Heart right ventricle (tissue), 16 donors: ENCODE measurements around the gene RPA1. TPM values are rescaled to one million over a fixed set of nuclear protein-coding genes. Genes with fewer than 3 reads are reported as not detected.
A peak's percentile ranks its signal among the peaks of the same experiment; 100 is the strongest.

Experiments
- ATAC-seq, 8 donors: fragments of 200-7000 bp; cut with Tn5 transposase; one replicate each; pipeline ENCODE4 v1.9.1; 2020; ENCODE audit warnings: mild to moderate bottlenecking in 8 of 8, moderate library complexity in 8 of 8, moderate number of reproducible peaks in 1 of 8
- DNase-seq, 2 donors: peaks; one replicate each; pipeline ENCODE4 v3.0.0-alpha.2; 2020
- H3K27ac ChIP-seq, 10 donors: fragments of 200-600 bp; sonication (generic) in 2 of 10; one replicate each; pipeline versions ENCODE4 v1.5.0 to v1.8.0; 2020 to 2022; ENCODE audit warnings: mild to moderate bottlenecking in 3 of 10
- H3K27me3 ChIP-seq, 7 donors: fragments of 200-600 bp; one replicate each; pipeline ENCODE4 v1.8.0; 2021 to 2022; ENCODE audit warnings: mild to moderate bottlenecking in 2 of 7
- H3K36me3 ChIP-seq, 9 donors: fragments of 200-600 bp; sonication (generic) in 1 of 9; one replicate each; pipeline versions ENCODE4 v1.5.0 to v1.8.0; 2020 to 2022; ENCODE audit warnings: mild to moderate bottlenecking in 2 of 9
- H3K4me1 ChIP-seq, 9 donors: fragments of 200-600 bp; sonication (generic) in 1 of 9; one replicate each; pipeline versions ENCODE4 v1.5.0 to v1.8.0; 2020 to 2022; ENCODE audit warnings: mild to moderate bottlenecking in 4 of 9
- H3K4me3 ChIP-seq, 10 donors: fragments of 200-600 bp; sonication (generic) in 2 of 10; one replicate each; pipeline versions ENCODE4 v1.5.0 to v1.8.0; 2020 to 2022; ENCODE audit warnings: mild to moderate bottlenecking in 7 of 10, moderate library complexity in 2 of 10
- H3K9me3 ChIP-seq, 11 donors: fragments of 200-600 bp in 10 of 11; sonication (generic) in 2 of 11; one replicate each; pipeline versions ENCODE4 v1.5.0 to v1.8.0; 2013 to 2022; ENCODE audit warnings: mild to moderate bottlenecking in 2 of 11, control low read depth in 1 of 11, moderate library complexity in 1 of 11
- WGBS, 2 donors: extraction: QIAGEN DNeasy Blood & Tissue Kit; methylation state at CpG; one replicate each; pipeline ENCODE4 v1.1.7; 2013; ENCODE audit warnings: inconsistent platforms in 1 of 2; 5-methylcytosine and 5-hydroxymethylcytosine counted together
- intact Hi-C, 10 donors: fragments of 100-400 bp; cut with DNase I; formaldehyde crosslinking; loops; one replicate each; pipeline versions ENCODE4 v1.11.1 to v1.14.2; 2022
- polyA plus RNA-seq, 2 donors: library from polyadenylated mRNA; stranded (reverse); fragments of 200-250 nt; gene quantifications; one replicate each; pipeline ENCODE4 v1.2.3, GENCODE V29; 2013
- total RNA-seq, 10 donors: library from RNA; stranded (reverse); fragmentation: NEBNext Ultra II Directional in 3 of 10; extraction: Animal tissue kit (Norgen Biotek cat#: 25700) in 3 of 10; gene quantifications; one replicate each; pipeline versions ENCODE4 v1.2.1 to v1.2.4, GENCODE V29; 2021 to 2023
- TF ChIP-seq, protein P1 (sequence below), 9 donors: fragments of 200-600 bp; sonication (generic) in 2 of 9; IDR thresholded peaks; one replicate each; pipeline versions ENCODE4 v1.5.0 to v1.8.0; 2021 to 2022; ENCODE audit warnings: antibody characterized with exemption in 9 of 9, mild to moderate bottlenecking in 5 of 9, moderate library complexity in 1 of 9
- donor health status: Arrhythmogenic right ventricular cardiomyopathy.
- donor health status: ischemic (EF 13 %, LVEDD 7.1; RV severe dilation, severe dysfunction).
- donor health status: healthy with polysubstance abuse.
- donor health status: DM: no; HTN: yes; CAD: no.
- donor health status: DM: no; HTN: no; CAD: no.
- donor health status: ischemic (EF 25% LVEDD 6.9; RV normal size, moderate dysfunction).
- donor health status: ischemic (EF 25% LVEDD 5.7; RV mildly dilated, moderate dysfunction).
- donor health status: healthy.
- donor health status: DM: yes; HTN: yes; CAD: no.
- donor health status: Ischemic cardiomyopathy.
- donor health status: ischemic (EF 35%, LVEDD 5.7; RV mildly dilated, moderate dysfunction).
- donor health status: nonischemic (EF 11% LVEDD 7.7; RV severe dilation, severe dysfunction).
- donor health status: DM: yes; HTN: yes; CAD: no.
- donor health status: PGD.
- donor health status: ischemic (EF 29% LVEDD 5.4; RV normal size, mild dysfunction).
- donor health status: nonischemic (EF 23%, LVEDD 6.1; RV moderate dilation, normal function).

The RPA1 gene
- total and polyA plus RNA-seq, 12 donors = 7.2 to 96.6 (median 65.9) TPM

DNA sequence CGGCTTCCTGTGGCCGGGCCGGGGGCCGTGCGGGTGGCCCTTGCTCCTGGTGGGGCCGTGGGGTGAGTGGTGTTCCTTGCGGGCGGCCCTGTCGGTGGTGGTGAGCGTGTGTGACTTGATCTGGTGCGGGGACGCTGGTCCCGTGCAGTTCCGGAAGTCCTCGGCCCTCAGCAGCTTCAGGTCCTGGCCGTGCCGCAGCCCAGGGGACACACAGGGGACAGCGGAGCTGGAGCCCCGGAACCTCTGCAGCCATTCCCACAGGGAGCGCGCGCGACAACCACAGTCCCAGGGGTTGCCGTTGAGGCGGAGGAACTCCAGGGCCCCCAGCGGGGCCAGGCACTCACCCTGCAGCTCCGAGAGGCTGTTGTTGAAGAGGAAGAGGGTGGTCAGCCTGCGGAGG, 107.0 kb downstream of the RPA1 start:
- intact Hi-C loops = loop anchor here in 1 of 10 donors (10.0 kb wide), 1 partner anchor 68 kb away; no protein-coding TSS in a partner anchor
- TF ChIP-seq, protein P1, sequence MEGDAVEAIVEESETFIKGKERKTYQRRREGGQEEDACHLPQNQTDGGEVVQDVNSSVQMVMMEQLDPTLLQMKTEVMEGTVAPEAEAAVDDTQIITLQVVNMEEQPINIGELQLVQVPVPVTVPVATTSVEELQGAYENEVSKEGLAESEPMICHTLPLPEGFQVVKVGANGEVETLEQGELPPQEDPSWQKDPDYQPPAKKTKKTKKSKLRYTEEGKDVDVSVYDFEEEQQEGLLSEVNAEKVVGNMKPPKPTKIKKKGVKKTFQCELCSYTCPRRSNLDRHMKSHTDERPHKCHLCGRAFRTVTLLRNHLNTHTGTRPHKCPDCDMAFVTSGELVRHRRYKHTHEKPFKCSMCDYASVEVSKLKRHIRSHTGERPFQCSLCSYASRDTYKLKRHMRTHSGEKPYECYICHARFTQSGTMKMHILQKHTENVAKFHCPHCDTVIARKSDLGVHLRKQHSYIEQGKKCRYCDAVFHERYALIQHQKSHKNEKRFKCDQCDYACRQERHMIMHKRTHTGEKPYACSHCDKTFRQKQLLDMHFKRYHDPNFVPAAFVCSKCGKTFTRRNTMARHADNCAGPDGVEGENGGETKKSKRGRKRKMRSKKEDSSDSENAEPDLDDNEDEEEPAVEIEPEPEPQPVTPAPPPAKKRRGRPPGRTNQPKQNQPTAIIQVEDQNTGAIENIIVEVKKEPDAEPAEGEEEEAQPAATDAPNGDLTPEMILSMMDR (IDR thresholded peaks at IDR 0.05) = no peak
- WGBS, 2 donors = 90 to 94% methylated on average over 27 to 28 of the region's 28 CpGs
- H3K27ac ChIP-seq = no peak overlapping the region
- DNase-seq (no peak), ATAC-seq (no peak)
- H3K36me3 ChIP-seq = no peaks in the 10 kb centered on the region
- peaks cover 0 to 3% (median 0%) of the 10 kb centered on the region in 7 donors for H3K27me3 ChIP-seq
- H3K9me3 ChIP-seq = no peaks in the 10 kb centered on the region
- H3K4me3 ChIP-seq = no peak overlapping the region
- H3K4me1 ChIP-seq = peaks cover 0 to 15% (median 6%) of the 10 kb centered on the region in 9 donors

DNA sequence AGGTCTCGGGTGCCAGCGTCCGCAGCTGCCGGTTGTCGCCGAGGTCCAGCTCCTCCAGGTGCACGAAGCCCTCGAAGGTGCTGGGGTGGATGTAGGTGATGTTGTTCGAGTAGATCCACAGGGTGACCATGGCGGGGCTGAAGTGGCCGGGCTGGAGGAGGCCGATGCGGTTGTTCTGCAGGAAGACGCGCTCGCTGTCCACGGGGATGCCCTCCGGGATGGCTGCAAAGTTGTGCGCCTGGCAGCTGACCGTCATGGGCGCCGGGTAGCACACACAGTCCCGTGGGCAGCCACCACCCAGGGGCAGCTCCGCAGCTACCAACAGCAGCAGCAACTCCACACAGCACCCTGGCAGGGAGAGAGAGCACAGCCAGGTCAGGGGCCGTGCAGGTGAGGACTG, 107.7 kb downstream of the RPA1 start:
- Histone ChIP-seq H3K27me3 (no peaks in the 10 kb centered on the region), H3K9me3 (no peaks in the 10 kb centered on the region), H3K36me3 (no peaks in the 10 kb centered on the region), H3K4me1 (peaks cover 0 to 8% (median 2%) of the 10 kb centered on the region in 9 donors), H3K4me3 (no peak overlapping the region), H3K27ac (no peak overlapping the region)
- TF ChIP-seq, protein P1 (IDR thresholded peaks at IDR 0.05) = no peak
- ATAC-seq = no peak
- 95 to 97% methylated on average over 25 of the region's 25 CpGs for WGBS, 2 donors
- intact Hi-C loops = loop anchor here in 1 of 10 donors (10.0 kb wide), 1 partner anchor 67 kb away; no protein-coding TSS in a partner anchor
- no peak for DNase-seq

DNA sequence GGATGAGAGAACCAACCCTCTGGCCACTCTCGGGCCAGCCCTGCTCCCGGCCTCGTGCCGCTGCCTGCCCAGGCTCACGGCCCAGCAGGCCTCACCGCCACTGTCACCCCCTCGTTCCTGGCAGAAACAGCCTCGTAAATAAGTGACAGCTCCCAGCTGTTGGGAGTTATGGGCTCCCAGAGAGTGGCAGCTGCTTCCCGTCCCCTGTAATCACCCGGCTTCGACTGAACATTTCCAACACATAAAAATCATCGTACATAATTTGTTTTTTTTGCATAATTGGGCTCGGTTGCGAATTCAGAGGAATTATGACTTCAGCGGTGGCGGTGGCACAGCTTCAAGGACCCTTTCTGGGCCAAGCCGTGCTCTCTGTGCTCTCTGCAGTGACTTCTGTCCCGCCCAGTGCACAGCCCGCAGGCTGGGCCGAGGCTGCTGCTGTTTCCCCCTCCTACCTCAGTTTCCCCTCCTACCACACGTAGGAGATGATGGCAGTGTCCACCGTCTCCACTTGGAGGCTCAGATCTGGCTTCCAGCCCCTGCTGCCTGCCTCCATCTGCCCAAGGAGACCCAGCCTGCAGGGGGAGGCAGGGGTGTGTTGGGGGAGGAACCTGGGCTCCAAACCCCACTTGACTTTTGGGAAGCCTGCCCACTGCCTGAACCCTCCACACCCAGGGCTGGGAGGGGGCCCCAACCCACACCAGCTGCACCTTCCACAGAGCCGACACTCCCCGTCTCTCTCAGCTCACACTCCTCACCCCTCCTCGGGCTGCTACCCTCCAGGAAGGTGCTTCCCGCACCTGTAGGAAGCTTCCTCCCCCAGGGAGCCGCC, 110.4 kb downstream of the RPA1 start:
- intact Hi-C loops = loop anchor here in 2 of 10 donors (2.0 to 10.0 kb wide), 2 partner anchors 63 to 65 kb away; no protein-coding TSS in a partner anchor
- Histone ChIP-seq H3K27me3 (no peaks in the 10 kb centered on the region), H3K9me3 (no peaks in the 10 kb centered on the region), H3K4me1 (peaks cover 0 to 8% (median 0%) of the 10 kb centered on the region in 9 donors), H3K27ac (no peak overlapping the region), H3K4me3 (no peak overlapping the region), H3K36me3 (no peaks in the 10 kb centered on the region)
- WGBS, 2 donors = 66 to 74% methylated on average over 27 of the region's 27 CpGs
- DNase-seq = no peak
- ATAC-seq = peak in 3 of 8 donors; percentile 17 to 40 (median 26)
- TF ChIP-seq, protein P1 (IDR thresholded peaks at IDR 0.05) = no peak

DNA sequence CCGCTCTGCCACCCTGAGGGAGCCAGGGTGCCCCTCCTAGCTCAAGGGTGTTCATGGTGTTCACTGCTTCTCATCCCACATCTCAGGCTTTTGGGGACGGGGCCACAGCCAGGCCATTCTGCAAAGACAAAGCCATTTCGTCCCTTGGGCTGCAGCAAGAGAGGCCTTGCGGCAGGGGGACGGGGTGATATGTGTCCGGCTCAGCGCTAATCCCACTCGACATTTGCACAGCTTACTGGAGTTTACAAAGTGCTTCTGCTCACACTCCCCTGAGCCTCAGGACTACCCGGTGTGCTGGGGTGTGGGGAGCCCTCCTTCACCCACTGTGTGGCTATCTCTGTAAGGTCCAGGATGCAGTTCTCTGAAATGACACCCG, 111.0 kb downstream of the RPA1 start:
- intact Hi-C loops = no loop called here
- no peaks in the 10 kb centered on the region for H3K36me3 ChIP-seq
- H3K4me1 ChIP-seq = peaks cover 0 to 8% (median 0%) of the 10 kb centered on the region in 9 donors
- DNase-seq (no peak), ATAC-seq (no peak)
- no peaks in the 10 kb centered on the region for H3K27me3 ChIP-seq
- 76 to 77% methylated on average over 10 of the region's 10 CpGs for WGBS, 2 donors
- TF ChIP-seq, protein P1 (IDR thresholded peaks at IDR 0.05) = no peak
- no peak overlapping the region for H3K4me3 ChIP-seq
- no peak overlapping the region for H3K27ac ChIP-seq
- no peaks in the 10 kb centered on the region for H3K9me3 ChIP-seq
